Stimulated activated CD8-positive, alpha-beta memory T cell treated with anti-CD3 and anti-CD28 coated beads, Interleukin-7, amount 100 ng/mL, for 48 hours (primary cell): ENCODE measurements around the gene UMODL1.

Experiments
- DNase-seq, 2 donors: peaks; one replicate each; pipeline ENCODE4 v3.0.0-alpha.2; 2020; ENCODE audit warnings: low read depth in 1 of 2; ENCODE audit errors: extremely low read depth in 1 of 2

The UMODL1 gene

GRCh38 chr21:42125571-42126544 is 54.7 kb downstream of the UMODL1 start:
- DNase-seq = no peak

DNA sequence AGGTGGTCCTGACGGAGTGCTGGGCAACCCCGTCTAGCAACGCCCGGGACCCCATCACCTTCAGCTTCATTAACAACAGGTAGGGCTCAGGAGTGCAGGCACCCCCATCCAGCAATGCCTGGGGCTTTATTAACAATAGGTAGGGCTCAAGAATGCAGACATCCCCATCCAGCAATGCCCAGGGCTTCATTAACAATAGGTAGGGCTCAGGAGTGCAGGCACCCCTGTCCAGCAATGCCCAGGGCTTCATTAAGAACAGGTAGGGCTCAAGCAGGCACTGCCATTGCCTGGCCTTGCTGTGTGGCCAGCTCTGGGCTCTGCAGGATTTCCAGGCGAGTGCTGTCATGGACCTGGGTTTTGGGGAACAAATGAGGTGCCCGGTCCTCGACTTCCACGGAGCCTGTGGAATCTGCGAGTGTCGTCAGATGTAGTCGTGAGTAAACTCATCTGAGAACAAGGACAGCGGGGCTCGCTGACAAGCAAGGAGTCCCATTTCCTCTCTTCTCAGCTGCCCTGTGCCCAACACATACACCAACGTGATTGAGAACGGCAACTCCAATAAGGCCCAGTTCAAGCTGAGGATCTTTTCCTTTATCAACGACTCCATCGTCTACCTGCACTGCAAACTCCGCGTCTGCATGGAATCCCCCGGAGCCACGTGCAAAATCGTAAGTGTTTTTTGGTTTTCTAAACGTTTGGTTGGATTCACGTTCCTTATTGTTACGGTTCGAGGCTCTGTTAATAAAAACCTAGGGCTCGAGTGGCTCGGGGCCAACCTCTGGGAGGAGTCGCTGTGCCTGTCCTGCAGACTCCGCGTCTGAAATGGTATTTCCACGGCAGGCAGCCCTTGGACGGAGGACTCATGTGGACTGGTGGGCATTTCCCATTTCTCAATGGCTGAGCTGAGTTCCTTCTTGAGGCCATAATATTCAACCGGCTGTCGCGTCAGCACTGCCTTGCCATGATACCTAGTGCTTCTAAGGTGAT is 56.3 kb downstream of the UMODL1 start:
- DNase-seq = no peak

- DNase-seq = no peak
Observed at GRCh38 chr21:42129300-42130266, 58.5 kb downstream of the UMODL1 start.

- DNase-seq = no peak
Observed at GRCh38 chr21:42130441-42130840, 59.3 kb downstream of the UMODL1 start.

- DNase-seq = no peak
Observed at GRCh38 chr21:42132183-42132582, 61.1 kb downstream of the UMODL1 start.

GRCh38 chr21:42133131-42133530 is 62.0 kb downstream of the UMODL1 start:
- DNase-seq = no peak

DNA sequence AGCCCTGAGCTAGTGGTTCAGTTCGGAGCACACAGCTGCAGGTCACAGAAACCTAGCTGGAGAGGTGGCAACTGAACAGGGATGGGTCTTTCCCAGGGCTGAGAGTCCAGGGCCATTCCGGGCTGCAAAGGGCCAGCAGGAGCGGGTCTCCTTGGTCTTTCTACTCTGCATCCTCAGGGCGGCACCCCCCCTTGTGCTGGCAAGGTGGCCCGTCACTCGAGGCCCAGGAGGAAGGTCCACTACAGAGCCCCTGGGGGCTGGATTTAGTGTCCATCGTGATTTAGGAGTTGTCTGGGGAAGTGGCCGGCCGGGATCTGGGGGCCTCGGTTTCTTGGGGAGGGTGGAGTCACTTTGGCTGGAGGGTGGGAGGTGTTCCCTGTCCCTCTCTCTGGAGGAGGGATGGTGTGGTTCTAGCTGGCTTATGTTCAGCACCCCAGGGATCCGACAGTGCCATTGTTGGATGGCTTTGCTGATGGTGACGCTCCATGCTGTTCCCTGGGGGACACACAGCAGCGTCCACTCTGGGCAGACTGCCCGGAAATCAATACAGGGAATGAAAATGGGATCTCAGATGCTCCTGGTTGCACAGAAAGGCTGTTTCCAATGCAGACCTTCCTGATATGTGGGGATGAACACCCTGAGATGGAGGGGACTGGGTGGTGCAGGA is 64.4 kb downstream of the UMODL1 start:
- no peak for DNase-seq

DNA sequence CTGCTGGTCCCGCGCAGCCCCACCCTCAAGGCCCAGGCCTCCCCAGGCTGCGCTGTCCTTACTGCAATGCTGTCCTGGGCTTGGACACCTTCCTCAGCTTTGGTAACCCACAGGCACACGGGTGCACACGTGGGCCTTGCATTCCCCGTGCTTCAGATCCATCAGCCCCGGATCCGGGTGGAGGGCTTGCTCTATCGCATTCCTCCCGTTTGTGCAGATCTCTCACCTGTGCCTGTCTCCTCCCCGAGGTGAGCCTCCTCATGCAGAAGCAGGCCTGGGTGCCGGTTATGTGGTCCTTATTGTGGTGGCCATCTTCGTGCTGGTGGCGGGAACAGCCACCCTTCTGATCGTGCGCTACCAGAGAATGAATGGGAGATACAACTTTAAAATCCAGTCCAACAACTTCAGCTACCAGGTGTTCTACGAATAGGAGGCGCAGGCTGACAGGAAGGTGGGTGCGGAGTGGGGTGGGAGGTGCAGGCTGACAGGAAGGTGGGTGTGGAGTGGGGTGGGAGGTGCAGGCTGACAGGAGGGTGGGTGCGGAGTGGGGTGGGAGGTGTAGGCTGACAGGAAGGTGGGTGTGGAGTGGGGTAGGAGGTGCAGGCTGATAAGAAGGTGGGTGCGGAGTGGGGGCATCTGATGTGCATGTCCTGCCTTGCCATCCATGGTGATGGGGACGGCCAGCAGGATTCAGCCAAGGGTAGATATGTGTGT is 66.2 kb downstream of the UMODL1 start:
- no peak for DNase-seq

GRCh38 chr21:42140196-42140934 is 69.2 kb downstream of the UMODL1 start:
- DNase-seq = no peak

DNA sequence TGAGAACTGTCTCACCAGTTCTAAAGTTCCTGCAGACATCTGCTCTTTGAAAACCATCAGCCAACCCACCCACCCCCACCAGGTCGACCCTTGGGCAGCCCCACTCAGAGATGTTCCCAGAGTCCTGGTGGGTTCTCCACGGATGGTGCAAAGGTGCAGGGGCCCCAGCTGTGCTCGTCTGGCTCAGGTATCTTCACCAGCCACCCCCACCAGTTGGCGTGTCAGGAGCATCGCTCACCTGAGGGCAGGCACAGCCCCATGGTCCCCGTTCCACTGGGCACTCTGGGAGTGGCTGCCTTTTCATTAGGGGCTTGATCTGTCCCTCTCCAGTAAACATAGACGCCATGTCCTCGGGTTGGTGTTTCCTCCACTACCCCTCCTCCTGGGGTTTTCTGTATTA is 70.5 kb downstream of the UMODL1 start:
- DNase-seq = no peak

GRCh38 chr21:42142141-42142540 is 71.0 kb downstream of the UMODL1 start:
- no peak for DNase-seq

GRCh38 chr21:42142627-42143026 is 71.5 kb downstream of the UMODL1 start:
- no peak for DNase-seq

DNA sequence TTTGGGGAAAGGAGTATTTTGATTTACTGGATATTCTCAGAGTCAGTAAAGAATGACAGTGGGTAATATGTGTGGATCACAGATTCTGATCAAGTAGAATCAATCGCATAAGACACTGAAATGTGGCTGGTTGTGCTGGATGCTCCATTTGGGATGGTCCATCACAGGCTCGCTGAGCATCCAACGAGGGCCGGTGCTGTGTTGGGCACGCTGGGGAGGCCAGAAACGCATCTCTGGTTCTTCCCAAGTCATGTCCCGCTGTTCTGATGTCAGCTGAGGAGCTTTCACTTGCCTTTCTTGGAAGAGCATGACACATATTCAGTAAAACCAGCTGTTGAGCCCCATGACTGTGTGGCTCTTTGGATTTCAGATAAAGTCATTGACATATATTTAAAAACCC is 72.0 kb downstream of the UMODL1 start:
- no peak for DNase-seq

DNA sequence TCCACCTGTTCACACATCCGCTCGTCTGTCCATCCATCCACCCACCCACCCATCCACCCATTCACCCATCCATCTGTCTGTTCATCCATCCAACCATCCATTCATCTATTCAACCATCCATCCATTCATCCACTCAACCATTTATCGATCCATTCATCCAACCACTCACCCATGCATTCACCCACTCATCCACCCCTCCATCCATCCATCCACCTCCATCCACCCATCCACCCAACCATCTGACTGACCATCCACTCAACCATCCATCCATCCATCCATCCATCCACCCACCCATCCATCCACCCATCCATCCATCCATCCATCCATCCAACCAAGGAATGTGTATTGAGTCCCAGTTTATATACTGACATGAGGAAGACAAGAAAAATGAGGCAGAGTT is 73.1 kb downstream of the UMODL1 start:
- no peak for DNase-seq

DNA sequence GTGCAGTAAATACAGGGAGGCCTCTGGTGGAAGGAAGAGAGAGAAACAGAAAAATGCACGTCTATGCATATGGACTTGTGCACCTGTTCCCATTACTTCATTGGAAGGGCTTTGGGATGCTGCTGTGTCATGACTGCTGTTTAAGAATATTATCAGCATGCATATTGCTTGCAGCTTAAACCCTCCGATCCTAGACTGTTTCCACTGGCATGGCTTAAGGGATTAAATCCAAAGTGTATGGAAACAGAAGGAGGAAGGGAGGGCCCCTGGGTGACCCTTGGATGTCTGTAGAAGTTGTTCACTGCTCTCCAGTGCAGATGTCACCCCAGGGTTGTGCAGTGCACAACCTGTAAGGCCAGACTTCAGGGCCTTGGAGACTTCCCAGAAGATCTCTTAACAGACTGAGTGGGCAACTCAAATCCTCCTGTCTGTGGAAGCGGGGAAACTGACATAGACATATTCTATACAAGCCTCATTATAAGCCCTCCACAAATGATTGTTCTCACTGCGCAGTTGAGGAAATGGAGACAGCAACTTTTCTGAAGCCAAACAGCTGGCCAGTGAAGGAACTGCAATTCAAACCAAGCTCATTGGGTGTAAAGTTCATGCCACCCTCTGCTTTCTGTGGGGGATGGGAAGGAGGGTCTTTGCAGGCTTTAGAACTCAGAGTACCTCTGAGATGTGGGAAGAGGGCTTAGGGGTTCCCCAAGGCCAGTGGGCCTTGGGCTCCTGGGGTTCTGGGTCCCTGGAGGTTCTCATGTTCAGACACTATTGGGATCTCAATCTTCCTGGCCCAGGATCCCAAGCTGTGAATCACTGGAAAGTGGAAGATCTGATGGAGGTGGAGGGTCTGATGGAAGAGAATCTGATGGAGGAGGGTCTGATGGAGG is 73.8 kb downstream of the UMODL1 start:
- DNase-seq = no peak

GRCh38 chr21:42145569-42146272 is 74.6 kb downstream of the UMODL1 start:
- no peak for DNase-seq

DNA sequence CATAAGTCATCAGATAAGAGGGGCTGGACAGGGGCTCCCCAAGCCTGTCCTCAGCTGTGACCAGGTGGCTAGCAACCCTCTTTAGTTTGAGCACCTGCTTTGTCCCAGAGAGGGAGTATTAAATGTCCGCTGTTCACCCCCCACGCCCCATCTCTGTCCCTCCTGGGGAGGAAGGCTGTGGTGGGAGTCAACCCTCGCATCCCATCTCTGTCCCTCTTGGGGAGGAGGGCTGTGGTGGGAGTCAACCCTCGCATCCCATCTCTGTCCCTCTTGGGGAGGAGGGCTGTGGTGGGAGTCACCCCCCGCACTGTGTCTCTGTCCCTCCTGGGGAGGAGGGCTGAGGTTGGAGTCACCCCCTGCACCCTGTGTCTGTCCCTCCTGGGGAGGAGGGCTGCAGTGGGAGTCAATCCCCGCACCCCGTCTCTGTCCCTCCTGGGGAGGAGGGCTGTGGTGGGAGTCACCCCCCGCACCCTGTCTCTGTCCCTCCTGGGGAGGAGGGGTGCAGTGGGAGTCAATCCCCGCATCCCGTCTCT is 75.2 kb downstream of the UMODL1 start:
- DNase-seq = no peak
